Measurements from ENCODE around the gene FOXP1.

GRCh38 chr3:71366988-71367604 lies 216.4 kb downstream of the FOXP1 start:
- TF ChIP-seq, protein P1, sequence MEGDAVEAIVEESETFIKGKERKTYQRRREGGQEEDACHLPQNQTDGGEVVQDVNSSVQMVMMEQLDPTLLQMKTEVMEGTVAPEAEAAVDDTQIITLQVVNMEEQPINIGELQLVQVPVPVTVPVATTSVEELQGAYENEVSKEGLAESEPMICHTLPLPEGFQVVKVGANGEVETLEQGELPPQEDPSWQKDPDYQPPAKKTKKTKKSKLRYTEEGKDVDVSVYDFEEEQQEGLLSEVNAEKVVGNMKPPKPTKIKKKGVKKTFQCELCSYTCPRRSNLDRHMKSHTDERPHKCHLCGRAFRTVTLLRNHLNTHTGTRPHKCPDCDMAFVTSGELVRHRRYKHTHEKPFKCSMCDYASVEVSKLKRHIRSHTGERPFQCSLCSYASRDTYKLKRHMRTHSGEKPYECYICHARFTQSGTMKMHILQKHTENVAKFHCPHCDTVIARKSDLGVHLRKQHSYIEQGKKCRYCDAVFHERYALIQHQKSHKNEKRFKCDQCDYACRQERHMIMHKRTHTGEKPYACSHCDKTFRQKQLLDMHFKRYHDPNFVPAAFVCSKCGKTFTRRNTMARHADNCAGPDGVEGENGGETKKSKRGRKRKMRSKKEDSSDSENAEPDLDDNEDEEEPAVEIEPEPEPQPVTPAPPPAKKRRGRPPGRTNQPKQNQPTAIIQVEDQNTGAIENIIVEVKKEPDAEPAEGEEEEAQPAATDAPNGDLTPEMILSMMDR (IDR thresholded peaks at IDR 0.05; ENCODE audit: low read depth, low read length, poor library complexity, severe bottlenecking) = no peak
- TF ChIP-seq EZH2phosphoT487 (IDR thresholded peaks at IDR 0.05; ENCODE audit: borderline replicate concordance, low read length) = no peak
